Measurements from ENCODE around the gene PPP2R1B. TPM values are rescaled to one million over a fixed set of nuclear protein-coding genes. Genes with fewer than 3 reads are reported as not detected.

Gene PPP2R1B
- total RNA-seq, 1 donor from 2014 or later = 33.8 TPM

DNA sequence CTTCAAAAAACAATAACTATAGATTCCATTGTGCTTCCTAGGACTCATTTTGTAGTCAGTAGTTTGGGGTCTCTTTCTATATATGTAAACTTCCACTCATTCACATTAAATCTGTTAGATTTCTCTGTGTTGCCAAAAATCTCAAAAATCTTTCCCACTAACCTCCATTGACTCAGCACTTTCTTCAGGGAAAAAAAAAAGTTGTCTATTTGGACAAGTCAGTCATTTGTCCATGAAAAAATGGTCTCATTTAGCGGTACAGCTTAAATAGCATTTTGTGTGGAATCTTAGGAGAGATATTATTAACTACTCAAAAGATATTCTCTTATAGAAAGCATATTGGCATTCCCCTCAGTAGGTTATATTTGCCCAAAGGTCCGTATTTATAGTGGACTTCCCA is 81.9 kb downstream of the PPP2R1B start:
- peaks cover 3% of the 10 kb centered on the region for H3K36me3 Mint-ChIP-seq
- TF ChIP-seq, protein P1, sequence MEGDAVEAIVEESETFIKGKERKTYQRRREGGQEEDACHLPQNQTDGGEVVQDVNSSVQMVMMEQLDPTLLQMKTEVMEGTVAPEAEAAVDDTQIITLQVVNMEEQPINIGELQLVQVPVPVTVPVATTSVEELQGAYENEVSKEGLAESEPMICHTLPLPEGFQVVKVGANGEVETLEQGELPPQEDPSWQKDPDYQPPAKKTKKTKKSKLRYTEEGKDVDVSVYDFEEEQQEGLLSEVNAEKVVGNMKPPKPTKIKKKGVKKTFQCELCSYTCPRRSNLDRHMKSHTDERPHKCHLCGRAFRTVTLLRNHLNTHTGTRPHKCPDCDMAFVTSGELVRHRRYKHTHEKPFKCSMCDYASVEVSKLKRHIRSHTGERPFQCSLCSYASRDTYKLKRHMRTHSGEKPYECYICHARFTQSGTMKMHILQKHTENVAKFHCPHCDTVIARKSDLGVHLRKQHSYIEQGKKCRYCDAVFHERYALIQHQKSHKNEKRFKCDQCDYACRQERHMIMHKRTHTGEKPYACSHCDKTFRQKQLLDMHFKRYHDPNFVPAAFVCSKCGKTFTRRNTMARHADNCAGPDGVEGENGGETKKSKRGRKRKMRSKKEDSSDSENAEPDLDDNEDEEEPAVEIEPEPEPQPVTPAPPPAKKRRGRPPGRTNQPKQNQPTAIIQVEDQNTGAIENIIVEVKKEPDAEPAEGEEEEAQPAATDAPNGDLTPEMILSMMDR (IDR thresholded peaks at IDR 0.05; ENCODE audit: unreplicated experiment) = no peak
- no peaks in the 10 kb centered on the region for H3K27me3 Mint-ChIP-seq (ENCODE audit: low read depth)
- no peak overlapping the region for H3K27ac Mint-ChIP-seq
- H3K4me1 Mint-ChIP-seq = peaks cover 14% of the 10 kb centered on the region
- H3K4me3 Mint-ChIP-seq = no peak overlapping the region
- no peak for DNase-seq (ENCODE audit: low spot score in 2 of 2, unreplicated experiment in 2 of 2)
- no peaks in the 10 kb centered on the region for H3K9me3 Mint-ChIP-seq

DNA sequence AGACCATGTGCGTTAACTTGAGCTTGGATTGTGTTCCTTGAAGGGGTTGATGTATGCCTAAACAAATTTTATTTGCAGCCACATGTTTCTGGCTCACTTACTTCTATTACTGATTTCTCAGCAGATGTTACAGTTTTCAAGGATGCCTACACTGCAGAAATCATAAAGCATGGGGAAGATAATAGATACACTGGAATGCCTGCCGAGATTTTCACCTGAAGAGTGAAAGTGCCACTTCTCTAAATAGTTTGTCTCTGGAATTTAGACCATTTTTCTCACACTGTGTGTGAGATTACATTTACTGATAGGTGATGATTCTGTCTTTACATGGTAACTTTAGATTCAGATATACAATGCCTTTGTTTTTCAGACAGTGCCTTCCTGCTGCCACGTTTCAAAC is 82.4 kb downstream of the PPP2R1B start:
- H3K27me3 Mint-ChIP-seq (ENCODE audit: low read depth) = no peaks in the 10 kb centered on the region
- peaks cover 3% of the 10 kb centered on the region for H3K36me3 Mint-ChIP-seq
- peaks cover 10% of the 10 kb centered on the region for H3K4me1 Mint-ChIP-seq
- H3K4me3 Mint-ChIP-seq = no peak overlapping the region
- H3K9me3 Mint-ChIP-seq = no peaks in the 10 kb centered on the region
- no peak overlapping the region for H3K27ac Mint-ChIP-seq
- TF ChIP-seq, protein P1 (IDR thresholded peaks at IDR 0.05; ENCODE audit: unreplicated experiment) = no peak
- DNase-seq (ENCODE audit: low spot score in 2 of 2, unreplicated experiment in 2 of 2) = no peak

DNA sequence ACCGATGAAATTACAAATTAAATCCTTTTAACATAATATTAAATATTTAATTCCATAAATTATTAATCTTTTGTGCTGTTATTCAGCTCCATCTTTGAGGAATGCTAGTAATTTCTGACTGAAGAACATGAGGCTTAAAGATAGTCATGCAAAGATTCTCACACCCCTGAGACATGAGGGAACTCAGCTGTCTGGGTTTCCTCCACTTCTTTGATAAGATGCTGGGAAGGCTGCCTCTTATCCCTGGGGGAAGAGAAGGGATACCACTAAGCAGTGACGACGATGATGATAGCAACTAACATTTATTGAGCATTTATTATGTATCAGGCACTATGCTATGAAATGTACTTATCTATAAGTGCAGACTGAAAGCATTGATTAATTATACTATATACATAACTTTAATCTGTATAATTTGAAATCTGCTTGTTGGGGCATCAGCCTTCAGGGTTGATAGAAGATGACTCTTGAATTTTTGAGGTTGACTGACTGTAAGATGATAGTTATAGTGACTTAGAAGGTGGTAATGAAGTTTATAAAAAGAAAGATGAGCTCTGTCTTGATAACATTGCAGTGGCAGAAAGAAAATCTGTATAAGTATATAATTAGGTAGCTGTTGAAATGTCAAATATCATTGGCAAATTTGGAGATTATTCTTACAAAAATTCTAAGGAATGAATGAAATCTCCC is 85.6 kb downstream of the PPP2R1B start:
- TF ChIP-seq, protein P1 (IDR thresholded peaks at IDR 0.05; ENCODE audit: unreplicated experiment) = no peak
- H3K9me3 Mint-ChIP-seq = no peaks in the 10 kb centered on the region
- H3K27ac Mint-ChIP-seq = no peak overlapping the region
- no peaks in the 10 kb centered on the region for H3K27me3 Mint-ChIP-seq (ENCODE audit: low read depth)
- H3K4me1 Mint-ChIP-seq = no peaks in the 10 kb centered on the region
- DNase-seq (ENCODE audit: low spot score in 2 of 2, unreplicated experiment in 2 of 2) = no peak
- H3K36me3 Mint-ChIP-seq = peaks cover 5% of the 10 kb centered on the region
- no peak overlapping the region for H3K4me3 Mint-ChIP-seq

Other genes starting within 250 kb of the PPP2R1B start
- 12.5 to 15.3 TPM (median 12.5 TPM) in 3 replicates for gene LAYN, start 225.7 kb downstream of the PPP2R1B start, total RNA-seq
- 17.1 to 18.7 TPM (median 17.1 TPM) in 3 replicates for gene SIK2, start 163.9 kb downstream of the PPP2R1B start, total RNA-seq
- 48.5 to 51.9 TPM (median 50.6 TPM) in 3 replicates for gene ALG9, start 105.2 kb upstream of the PPP2R1B start, total RNA-seq
- 2.9 to 3.5 TPM (median 3.2 TPM) in 3 replicates for gene FDXACB1, start 112.8 kb upstream of the PPP2R1B start, total RNA-seq
- gene CFAP68, start 113.2 kb upstream of the PPP2R1B start, total RNA-seq = 31.2 to 35.9 TPM (median 34.0 TPM) in 3 replicates
- gene CRYAB, start 145.4 kb upstream of the PPP2R1B start, total RNA-seq = 0.49 to 0.74 TPM (median 0.63 TPM) in 3 replicates
- 0.22 to 0.51 TPM (median 0.27 TPM) in 3 replicates for gene HSPB2, start 146.3 kb upstream of the PPP2R1B start, total RNA-seq
- gene C11orf52, start 152.5 kb upstream of the PPP2R1B start, total RNA-seq = 6.9 to 7.9 TPM (median 7.9 TPM) in 3 replicates
- gene DIXDC1, start 171.0 kb upstream of the PPP2R1B start, total RNA-seq = 20.0 to 21.2 TPM (median 20.3 TPM) in 3 replicates

All from mesothelial cell of epicardium (in vitro differentiated cells).